ENCODE data around the gene LRRTM2. TPM values are rescaled to one million over a fixed set of nuclear protein-coding genes. Genes with fewer than 3 reads are reported as not detected.

The LRRTM2 gene
- total and polyA plus RNA-seq, 2 of the 4 experiments (the other 2 are of a cell fraction), result 0.53 to 2.0 TPM

DNA sequence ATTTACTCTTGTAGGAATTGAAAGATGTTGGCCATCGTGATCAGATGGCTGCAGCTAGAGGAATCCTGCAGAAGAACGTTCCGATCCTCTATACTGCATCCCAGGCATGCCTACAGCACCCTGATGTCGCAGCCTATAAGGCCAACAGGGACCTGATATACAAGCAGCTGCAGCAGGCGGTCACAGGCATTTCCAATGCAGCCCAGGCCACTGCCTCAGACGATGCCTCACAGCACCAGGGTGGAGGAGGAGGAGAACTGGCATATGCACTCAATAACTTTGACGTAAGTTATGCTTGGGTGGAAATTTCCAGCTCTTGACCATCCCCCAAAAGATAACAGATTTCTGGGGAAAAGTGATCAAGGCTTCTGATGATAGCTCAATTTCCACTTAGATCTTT lies 50.6 kb downstream of the LRRTM2 start (continued):
- TF ChIP-seq RCOR1 (IDR thresholded peaks at IDR 0.05; ENCODE audit: insufficient replicate concordance, low read length) (no peak), FOS (IDR thresholded peaks at IDR 0.05; ENCODE audit: low read depth, low read length) (no peak)
- TF ChIP-seq, protein P1, sequence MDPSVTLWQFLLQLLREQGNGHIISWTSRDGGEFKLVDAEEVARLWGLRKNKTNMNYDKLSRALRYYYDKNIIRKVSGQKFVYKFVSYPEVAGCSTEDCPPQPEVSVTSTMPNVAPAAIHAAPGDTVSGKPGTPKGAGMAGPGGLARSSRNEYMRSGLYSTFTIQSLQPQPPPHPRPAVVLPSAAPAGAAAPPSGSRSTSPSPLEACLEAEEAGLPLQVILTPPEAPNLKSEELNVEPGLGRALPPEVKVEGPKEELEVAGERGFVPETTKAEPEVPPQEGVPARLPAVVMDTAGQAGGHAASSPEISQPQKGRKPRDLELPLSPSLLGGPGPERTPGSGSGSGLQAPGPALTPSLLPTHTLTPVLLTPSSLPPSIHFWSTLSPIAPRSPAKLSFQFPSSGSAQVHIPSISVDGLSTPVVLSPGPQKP (IDR thresholded peaks at IDR 0.05; ENCODE audit: borderline replicate concordance, low read depth, low read length), result no peak

DNA sequence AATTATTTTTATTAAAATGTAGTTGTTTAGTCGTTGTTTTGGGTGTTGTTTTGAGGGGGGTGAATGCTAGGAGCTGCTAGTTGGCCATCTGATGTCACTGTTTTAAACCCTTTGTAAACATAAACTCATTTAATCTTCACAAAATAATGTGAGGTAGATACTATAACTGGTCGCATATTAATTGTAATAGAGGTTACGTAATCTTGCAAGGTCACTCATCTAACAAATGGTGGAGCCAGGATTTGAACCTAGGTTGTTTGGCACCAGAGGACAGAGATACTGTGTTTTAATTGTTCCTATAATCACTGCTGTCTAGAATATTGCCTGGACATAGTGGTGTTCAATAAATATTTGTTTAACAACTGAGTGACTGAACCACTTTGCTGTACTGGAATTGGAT lies 54.4 kb downstream of the LRRTM2 start:
- in situ Hi-C loops (cut with MboI; ENCODE audit: low sequenced_read_pairs), result loop anchor here (10.0 kb wide), 1 partner anchor 444 kb away; no protein-coding TSS in a partner anchor
- no CpG with 5 or more reads among the region's 3 CpGs for WGBS, 2 experiments (ENCODE audit: extremely low coverage in 2 of 2, insufficient read length in 1 of 2)
- Histone ChIP-seq H3K4ac (ENCODE audit: low read depth, low read length) (no peak overlapping the region), H4K91ac (ENCODE audit: insufficient read depth, low read depth, low read length) (no peak overlapping the region), H4K20me1 (ENCODE audit: insufficient read depth, low read length) (peaks cover 71% of the 10 kb centered on the region), H3K4me1 (ENCODE audit: control insufficient read depth, insufficient read depth, low read length) (peaks cover 2% of the 10 kb centered on the region; the same call in 1 of the 2 replicates), H3K27ac (ENCODE audit: insufficient read depth, low read length) (no peak overlapping the region), H3K9me3 (ENCODE audit: control insufficient read depth, insufficient read depth, low read length) (no peaks in the 10 kb centered on the region), H3K18ac (ENCODE audit: low read depth, low read length) (no peak overlapping the region), H3K9ac (ENCODE audit: low read depth, low read length) (no peak overlapping the region), H2AFZ (replicated peaks; ENCODE audit: low read length, poor library complexity) (no peak overlapping the region), H2BK20ac (ENCODE audit: low read depth, low read length) (no peak overlapping the region), H2AK9ac (replicated peaks; ENCODE audit: low read depth, low read length, poor library complexity) (no peak overlapping the region), H3K36me3 (ENCODE audit: control insufficient read depth, insufficient read depth, low read length) (peaks cover 20% of the 10 kb centered on the region), H3K4me2 (ENCODE audit: low read depth, low read length) (no peak overlapping the region), H3K14ac (replicated peaks; ENCODE audit: low read depth, low read length) (no peak overlapping the region), H3K9me1 (ENCODE audit: insufficient read depth, low read length) (peaks cover 18% of the 10 kb centered on the region), H3K27me3 (ENCODE audit: control insufficient read depth, insufficient read depth, low read length) (no peaks in the 10 kb centered on the region), H3K56ac (ENCODE audit: extremely low read depth, insufficient read depth, low read length) (no peak overlapping the region), H3K79me1 (ENCODE audit: low read depth in 1 of 2, low read length in 2 of 2) (peaks cover 19 to 73% of the 10 kb centered on the region in 2 experiments), H4K5ac (ENCODE audit: low read depth, low read length) (no peak overlapping the region), H2BK15ac (ENCODE audit: low read depth, low read length) (no peak overlapping the region), H3K23ac (ENCODE audit: low read depth, low read length) (no peak overlapping the region), H2AK5ac (ENCODE audit: low read depth, low read length) (no peak overlapping the region), H3K4me3 (ENCODE audit: insufficient read depth, low read depth, low read length) (no peak overlapping the region), H2BK5ac (ENCODE audit: low read depth, low read length, poor library complexity, severe bottlenecking) (no peak overlapping the region), H2BK120ac (ENCODE audit: low read depth, low read length) (no peak overlapping the region), H4K8ac (ENCODE audit: low read depth in 2 of 2, low read length in 2 of 2) (no peak overlapping the region)
- dilution Hi-C loops (cut with HindIII; ENCODE audit: low sequenced_read_pairs, unreplicated experiment), result no loop called here
- intact Hi-C loops (cut with micrococcal nuclease), result loop anchor here (5.0 kb wide), 1 partner anchor 178 kb away; no protein-coding TSS in a partner anchor
- ChIA-PET POLR2A (ENCODE audit: unreplicated experiment) (no interaction called here), CTCF (no interaction called here)
- DNase-seq (no peak), ATAC-seq (ENCODE audit: low read depth) (no peak)
- no TSS peak for BruUV-seq (replicated peaks)
- TF ChIP-seq CEBPB (IDR thresholded peaks at IDR 0.05; ENCODE audit: low read depth, low read length) (peak; percentile 63; the same call in 1 of the 2 replicates), SMC3 (IDR thresholded peaks at IDR 0.05; ENCODE audit: low read depth, low read length) (no peak)
